Measurements from ENCODE around the gene ARFGAP3. TPM values are rescaled to one million over a fixed set of nuclear protein-coding genes. Genes with fewer than 3 reads are reported as not detected.
A peak's percentile ranks its signal among the peaks of the same experiment; 100 is the strongest.

Gene ARFGAP3
- total RNA-seq, 6 donors from 2014 or later, result 25.9 to 60.8 (median 41.9) TPM

- ATAC-seq (ENCODE audit: low FRiP score in 2 of 2), result no peak
- H3K4me3 ChIP-seq, result no peak overlapping the region
- H3K36me3 ChIP-seq, result peaks cover 26 to 100% (median 81%) of the 10 kb centered on the region in 4 donors
- H3K27ac ChIP-seq, result no peak overlapping the region
- TF ChIP-seq POLR2AphosphoS5 (IDR thresholded peaks at IDR 0.05) (no peak), POLR2A (IDR thresholded peaks at IDR 0.05) (no peak), CTCF (IDR thresholded peaks at IDR 0.05) (no peak), EP300 (IDR thresholded peaks at IDR 0.05) (no peak)
- H3K4me1 ChIP-seq, result peaks cover 0 to 17% (median 8%) of the 10 kb centered on the region in 4 donors
- no peaks in the 10 kb centered on the region for H3K9me3 ChIP-seq
- DNase-seq, result no peak
- 99% methylated on average over 7 of the region's 7 CpGs for WGBS, 2 donors
- no peaks in the 10 kb centered on the region for H3K27me3 ChIP-seq
Measured at GRCh38 chr22:42874010-42874409, 16.9 kb upstream of the ARFGAP3 start.

- H3K9me3 ChIP-seq, result no peaks in the 10 kb centered on the region
- H3K27ac ChIP-seq, result no peak overlapping the region
- ATAC-seq (ENCODE audit: low FRiP score in 2 of 2) (no peak), DNase-seq (no peak)
- no peaks in the 10 kb centered on the region for H3K27me3 ChIP-seq
- TF ChIP-seq POLR2A (IDR thresholded peaks at IDR 0.05), result no peak
- TF ChIP-seq POLR2AphosphoS5 (IDR thresholded peaks at IDR 0.05), result no peak
- no peak for TF ChIP-seq EP300 (IDR thresholded peaks at IDR 0.05)
- no peak for TF ChIP-seq CTCF (IDR thresholded peaks at IDR 0.05)
- peaks cover 0 to 21% (median 14%) of the 10 kb centered on the region in 4 donors for H3K4me1 ChIP-seq
- H3K4me3 ChIP-seq, result no peak overlapping the region
- H3K36me3 ChIP-seq, result peaks cover 19 to 96% (median 76%) of the 10 kb centered on the region in 4 donors
Measured at GRCh38 chr22:42873356-42873755, 16.3 kb upstream of the ARFGAP3 start.

- WGBS, 2 donors, result 88 to 90% methylated on average over 9 of the region's 9 CpGs
- no peak for ATAC-seq (ENCODE audit: low FRiP score in 2 of 2)
- Histone ChIP-seq H3K4me1 (peaks cover 0 to 20% (median 12%) of the 10 kb centered on the region in 4 donors), H3K9me3 (no peaks in the 10 kb centered on the region), H3K27me3 (no peaks in the 10 kb centered on the region), H3K27ac (no peak overlapping the region), H3K36me3 (peaks cover 18 to 90% (median 71%) of the 10 kb centered on the region in 4 donors), H3K4me3 (no peak overlapping the region)
- DNase-seq, result no peak
- no peak for TF ChIP-seq CTCF (IDR thresholded peaks at IDR 0.05)
- no peak for TF ChIP-seq EP300 (IDR thresholded peaks at IDR 0.05)
- TF ChIP-seq POLR2AphosphoS5 (IDR thresholded peaks at IDR 0.05), result no peak
- TF ChIP-seq POLR2A (IDR thresholded peaks at IDR 0.05), result no peak
Measured at GRCh38 chr22:42872821-42873220, 15.7 kb upstream of the ARFGAP3 start.

- no peak for ATAC-seq (ENCODE audit: low FRiP score in 2 of 2)
- no peak overlapping the region for H3K27ac ChIP-seq
- 93 to 94% methylated on average over 29 to 31 of the region's 31 CpGs for WGBS, 2 donors
- peaks cover 16 to 76% (median 56%) of the 10 kb centered on the region in 4 donors for H3K36me3 ChIP-seq
- no peaks in the 10 kb centered on the region for H3K27me3 ChIP-seq
- DNase-seq, result peak in 1 of 2 donors; percentile 49
- peaks cover 3 to 25% (median 9%) of the 10 kb centered on the region in 4 donors for H3K4me1 ChIP-seq
- no peak for TF ChIP-seq POLR2A (IDR thresholded peaks at IDR 0.05)
- no peaks in the 10 kb centered on the region for H3K9me3 ChIP-seq
- H3K4me3 ChIP-seq, result no peak overlapping the region
Measured at GRCh38 chr22:42871146-42872050, 14.3 kb upstream of the ARFGAP3 start.

GRCh38 chr22:42869888-42870480, 12.9 kb upstream of the ARFGAP3 start:
- H3K4me3 ChIP-seq, result no peak overlapping the region
- peak in 1 of 2 donors; percentile 73 for DNase-seq
- no peak overlapping the region for H3K27ac ChIP-seq
- ATAC-seq (ENCODE audit: low FRiP score in 2 of 2), result no peak
- H3K9me3 ChIP-seq, result no peaks in the 10 kb centered on the region
- peaks cover 12 to 62% (median 43%) of the 10 kb centered on the region in 4 donors for H3K36me3 ChIP-seq
- WGBS, 2 donors, result 88 to 90% methylated on average over 16 to 33 of the region's 33 CpGs
- no peaks in the 10 kb centered on the region for H3K27me3 ChIP-seq
- no peak for TF ChIP-seq CTCF (IDR thresholded peaks at IDR 0.05)
- TF ChIP-seq EP300 (IDR thresholded peaks at IDR 0.05), result no peak
- TF ChIP-seq POLR2A (IDR thresholded peaks at IDR 0.05), result no peak
- no peak for TF ChIP-seq POLR2AphosphoS5 (IDR thresholded peaks at IDR 0.05)
- peaks cover 3 to 25% (median 9%) of the 10 kb centered on the region in 4 donors for H3K4me1 ChIP-seq

Data from upper lobe of left lung (tissue), 6 donors.